ENCODE results near the gene S100A11. TPM values are rescaled to one million over a fixed set of nuclear protein-coding genes. Genes with fewer than 3 reads are reported as not detected.

S100A11 gene
- total RNA-seq, 1 donor from 2014 or later, result 66.9 TPM

GRCh38 chr1:151995774-151996173, 41.0 kb downstream of the S100A11 start:
- H3K27me3 ChIP-seq (ENCODE audit: low read depth), result no peaks in the 10 kb centered on the region
- intact Hi-C loops (cut with micrococcal nuclease), result loop anchor here (2.0 kb wide), 1 partner anchor 61 kb away; no protein-coding TSS in a partner anchor
- TF ChIP-seq, protein P1, sequence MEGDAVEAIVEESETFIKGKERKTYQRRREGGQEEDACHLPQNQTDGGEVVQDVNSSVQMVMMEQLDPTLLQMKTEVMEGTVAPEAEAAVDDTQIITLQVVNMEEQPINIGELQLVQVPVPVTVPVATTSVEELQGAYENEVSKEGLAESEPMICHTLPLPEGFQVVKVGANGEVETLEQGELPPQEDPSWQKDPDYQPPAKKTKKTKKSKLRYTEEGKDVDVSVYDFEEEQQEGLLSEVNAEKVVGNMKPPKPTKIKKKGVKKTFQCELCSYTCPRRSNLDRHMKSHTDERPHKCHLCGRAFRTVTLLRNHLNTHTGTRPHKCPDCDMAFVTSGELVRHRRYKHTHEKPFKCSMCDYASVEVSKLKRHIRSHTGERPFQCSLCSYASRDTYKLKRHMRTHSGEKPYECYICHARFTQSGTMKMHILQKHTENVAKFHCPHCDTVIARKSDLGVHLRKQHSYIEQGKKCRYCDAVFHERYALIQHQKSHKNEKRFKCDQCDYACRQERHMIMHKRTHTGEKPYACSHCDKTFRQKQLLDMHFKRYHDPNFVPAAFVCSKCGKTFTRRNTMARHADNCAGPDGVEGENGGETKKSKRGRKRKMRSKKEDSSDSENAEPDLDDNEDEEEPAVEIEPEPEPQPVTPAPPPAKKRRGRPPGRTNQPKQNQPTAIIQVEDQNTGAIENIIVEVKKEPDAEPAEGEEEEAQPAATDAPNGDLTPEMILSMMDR (IDR thresholded peaks at IDR 0.05; ENCODE audit: borderline replicate concordance), result no peak

GRCh38 chr1:151994956-151995355, 41.8 kb downstream of the S100A11 start:
- Histone ChIP-seq H3K4me1 (peaks cover 54% of the 10 kb centered on the region), H3K27me3 (ENCODE audit: low read depth) (no peaks in the 10 kb centered on the region), H3K9me3 (replicated peaks) (no peaks in the 10 kb centered on the region), H3K27ac (replicated peaks) (peak overlapping the region; percentile 98), H3K36me3 (no peaks in the 10 kb centered on the region), H3K4me3 (no peak overlapping the region)
- no peak for DNase-seq
- intact Hi-C loops (cut with micrococcal nuclease), result no loop called here
- TF ChIP-seq, protein P1 (IDR thresholded peaks at IDR 0.05; ENCODE audit: borderline replicate concordance), result no peak

More at GRCh38 chr1:151995774-151996173, 41.0 kb downstream of the S100A11 start:
- no peak overlapping the region for H3K4me3 ChIP-seq
- peak overlapping the region; percentile 98 for H3K27ac ChIP-seq (replicated peaks)
- peaks cover 46% of the 10 kb centered on the region for H3K4me1 ChIP-seq
- H3K9me3 ChIP-seq (replicated peaks), result no peaks in the 10 kb centered on the region
- DNase-seq, result no peak
- H3K36me3 ChIP-seq, result no peaks in the 10 kb centered on the region

GRCh38 chr1:151993734-151994496, 42.9 kb downstream of the S100A11 start, which contains the start of gene S100A10:
S100A10 (minus strand) TSS chr1:151993859; CDS start chr1:151986230, 7,629 bp downstream.
- DNase-seq, result peak; percentile 85
- TF ChIP-seq, protein P1 (IDR thresholded peaks at IDR 0.05; ENCODE audit: borderline replicate concordance), result no peak
- no peaks in the 10 kb centered on the region for H3K27me3 ChIP-seq (ENCODE audit: low read depth)
- no peaks in the 10 kb centered on the region for H3K36me3 ChIP-seq
- H3K4me3 ChIP-seq, result peak within 1 kb of the TSS; percentile 94
- H3K4me1 ChIP-seq, result peaks cover 65% of the 10 kb centered on the region
- no peaks in the 10 kb centered on the region for H3K9me3 ChIP-seq (replicated peaks)
- intact Hi-C loops (cut with micrococcal nuclease), result no loop called here
- H3K27ac ChIP-seq (replicated peaks), result peak within 1 kb of the TSS; percentile 98

DNA sequence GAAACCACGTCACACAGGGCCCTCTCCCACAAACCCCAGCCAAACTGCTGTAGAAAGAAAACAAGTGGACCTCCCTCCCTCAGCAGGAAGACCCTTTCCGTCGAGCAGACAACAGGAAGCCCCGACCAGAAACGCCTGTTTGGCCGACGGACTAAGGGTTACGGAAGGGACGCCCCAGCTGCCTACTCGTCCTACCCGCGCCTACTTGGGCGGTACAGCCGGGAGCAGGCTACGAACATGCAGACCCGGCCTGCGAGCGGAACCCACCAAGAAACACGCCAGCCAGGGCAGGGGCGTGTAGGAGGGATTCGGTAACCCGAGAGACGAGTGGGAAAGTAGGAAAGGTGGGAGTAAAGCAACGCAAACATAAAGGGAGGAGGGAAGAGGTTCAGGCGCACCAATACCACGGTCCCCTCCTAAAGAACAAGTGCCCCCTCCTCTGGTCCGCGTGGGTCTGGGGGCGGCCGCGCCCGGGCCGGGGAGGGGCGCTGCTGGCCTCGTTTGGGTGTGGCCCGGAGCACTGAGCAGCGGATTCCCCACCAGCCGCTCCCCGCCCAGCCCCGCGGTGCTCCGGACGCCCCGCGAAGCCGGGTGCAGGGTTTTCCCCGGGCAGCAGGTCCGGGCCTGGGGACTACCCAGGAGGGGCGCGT, 43.6 kb downstream of the S100A11 start:
- DNase-seq, result peak; percentile 44
- no peaks in the 10 kb centered on the region for H3K36me3 ChIP-seq
- TF ChIP-seq, protein P1 (IDR thresholded peaks at IDR 0.05; ENCODE audit: borderline replicate concordance), result no peak
- peak overlapping the region; percentile 98 for H3K27ac ChIP-seq (replicated peaks)
- H3K27me3 ChIP-seq (ENCODE audit: low read depth), result no peaks in the 10 kb centered on the region
- H3K9me3 ChIP-seq (replicated peaks), result no peaks in the 10 kb centered on the region
- H3K4me1 ChIP-seq, result peaks cover 72% of the 10 kb centered on the region
- peak overlapping the region; percentile 94 for H3K4me3 ChIP-seq
- intact Hi-C loops (cut with micrococcal nuclease), result no loop called here

GRCh38 chr1:151992303-151993083, 44.3 kb downstream of the S100A11 start:
- TF ChIP-seq, protein P1 (IDR thresholded peaks at IDR 0.05; ENCODE audit: borderline replicate concordance), result no peak
- Histone ChIP-seq H3K27ac (replicated peaks) (peak overlapping the region; percentile 98), H3K4me3 (peak overlapping the region; percentile 94), H3K36me3 (no peaks in the 10 kb centered on the region), H3K4me1 (peaks cover 79% of the 10 kb centered on the region), H3K9me3 (replicated peaks) (no peaks in the 10 kb centered on the region), H3K27me3 (ENCODE audit: low read depth) (no peaks in the 10 kb centered on the region)
- intact Hi-C loops (cut with micrococcal nuclease), result no loop called here
- DNase-seq, result peak; percentile 81
